NCI-H2029 treated with DMSO at 0.1 percent for 48 hours (cell line): ENCODE measurements around the gene LCE5A.
"Not testable (repeated sequence)": the region's sequence is repeated elsewhere in the genome, so short reads cannot be mapped to it uniquely, and the experiment has no call there.

ENCODE experiments used
- DNase-seq: peaks from one replicate; lab custom pipeline; 2025; lab: John Stamatoyannopoulos, UW

The LCE5A gene

DNA sequence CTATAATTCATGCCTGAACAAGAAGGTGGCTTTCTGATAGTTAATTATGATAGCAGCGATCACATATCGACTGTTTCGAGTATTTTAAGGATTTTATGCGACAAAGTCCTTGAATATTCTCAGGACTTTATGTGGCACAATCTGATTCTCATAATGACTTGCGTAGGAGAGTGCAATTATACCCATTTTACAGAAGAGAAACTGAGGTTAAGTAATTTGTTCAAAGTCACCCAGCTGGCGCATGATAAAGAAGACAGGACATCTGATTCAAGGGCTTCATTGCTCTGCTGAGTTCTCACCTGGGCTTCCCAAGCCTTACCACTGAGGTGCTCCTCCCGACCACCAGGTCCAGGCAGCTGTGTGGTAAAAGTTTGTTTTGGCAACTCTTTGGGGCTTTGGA is 5.5 kb downstream of the LCE5A start:
- DNase-seq, result no peak

DNA sequence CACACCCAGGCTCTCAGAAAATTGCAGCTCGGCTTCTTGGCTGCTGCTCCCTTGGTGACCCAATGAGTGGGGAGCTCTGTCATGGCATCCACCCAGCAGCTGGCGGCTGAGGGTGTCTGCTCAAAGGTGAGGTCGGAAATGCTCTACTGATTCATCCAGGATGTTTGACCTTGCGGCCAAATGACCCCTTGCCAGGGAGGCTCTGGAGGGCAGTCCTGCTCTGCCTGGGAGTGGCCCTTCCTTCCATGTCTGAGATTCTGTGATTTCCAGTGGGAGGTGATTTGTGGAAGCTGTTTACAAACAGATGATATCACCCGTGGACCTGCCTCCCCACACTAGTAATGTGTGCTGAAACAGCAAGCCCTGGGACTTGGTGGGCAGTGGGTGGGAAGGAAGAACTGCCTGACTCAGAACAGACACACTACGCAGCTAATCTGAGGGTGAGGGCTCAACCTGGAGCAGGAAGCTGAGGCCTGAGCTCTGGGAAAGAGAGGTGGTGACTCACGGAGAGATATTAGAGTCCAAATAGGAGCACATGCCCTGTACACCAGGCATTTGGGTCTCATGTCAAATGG is 6.7 kb downstream of the LCE5A start:
- DNase-seq, result no peak

DNA sequence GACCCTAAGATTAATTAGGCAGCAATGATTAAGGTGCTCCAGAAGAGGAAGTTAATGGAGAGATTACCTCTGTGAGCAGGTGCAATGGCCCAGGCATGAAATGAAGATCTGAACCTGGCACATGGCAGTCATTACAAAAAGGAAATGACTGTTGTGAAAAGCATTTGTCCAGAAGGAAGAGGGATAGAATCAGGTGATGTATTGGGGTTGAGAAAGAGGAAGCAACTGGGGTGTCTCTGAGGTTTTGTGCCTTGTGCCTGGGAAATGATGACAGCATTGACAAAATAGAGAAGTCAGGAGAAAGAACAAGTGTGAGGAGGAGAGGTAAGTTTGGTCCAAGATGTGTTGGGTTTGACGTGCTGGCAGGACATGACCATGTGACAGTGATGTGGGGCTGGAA is 9.2 kb downstream of the LCE5A start:
- DNase-seq, result no peak

- no peak for DNase-seq
These were observed 10.0 kb downstream of the LCE5A start for GRCh38 chr1:152520561-152521090.

DNA sequence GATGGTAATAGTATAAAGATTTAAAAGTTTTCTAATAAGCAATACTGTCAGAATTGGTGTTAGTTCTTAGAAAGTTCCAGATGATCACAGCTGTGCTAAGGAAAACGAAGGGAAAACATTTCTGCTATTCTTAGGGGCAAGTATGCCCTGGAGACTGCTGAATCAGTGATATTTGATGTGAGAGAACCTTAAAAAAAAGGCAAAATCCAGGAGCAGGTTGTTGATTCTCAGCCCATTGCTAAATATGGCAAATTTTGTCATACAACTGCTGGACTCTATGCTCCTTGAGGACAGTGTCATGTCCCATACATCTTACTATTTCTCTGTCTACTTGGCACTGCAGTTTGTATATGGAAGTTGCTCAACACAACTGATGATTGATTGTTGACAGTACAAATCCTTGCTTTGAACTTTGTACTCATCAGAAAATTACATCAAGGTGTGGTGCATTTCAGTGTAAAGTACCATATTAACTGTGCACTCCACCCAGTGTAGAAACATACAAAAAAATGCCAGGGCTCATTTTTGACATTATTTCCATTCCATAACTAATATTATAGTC is 14.6 kb downstream of the LCE5A start:
- no peak for DNase-seq

DNA sequence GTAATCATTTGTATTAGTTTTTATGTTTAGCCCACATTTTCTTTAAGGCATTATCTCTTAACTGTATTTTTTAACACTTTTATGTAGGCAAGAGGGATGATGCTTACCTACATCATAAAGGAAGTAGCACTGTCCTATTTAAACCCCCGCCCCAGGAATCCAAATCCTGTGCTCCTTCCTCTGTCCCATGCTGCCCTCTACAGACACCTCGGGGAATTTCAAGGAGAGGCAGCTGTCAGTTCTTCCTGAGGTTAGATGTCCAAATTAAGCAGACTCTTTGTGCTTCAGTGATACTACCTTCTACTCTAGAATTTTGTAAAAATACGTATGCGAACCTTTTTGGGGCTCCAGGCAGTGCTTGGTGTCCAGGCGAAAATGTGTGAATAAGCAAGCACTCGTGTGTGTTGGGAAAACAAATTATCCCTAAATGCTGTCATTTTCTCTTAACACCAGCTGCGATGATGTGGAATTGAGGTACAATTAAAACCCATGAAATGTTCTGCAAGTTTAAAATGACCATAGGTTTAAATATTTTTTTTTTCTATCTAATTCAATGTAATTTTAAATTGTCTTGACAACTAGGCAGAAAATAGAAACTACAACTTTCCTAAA is 22.8 kb downstream of the LCE5A start:
- DNase-seq, result peak; percentile 10

DNA sequence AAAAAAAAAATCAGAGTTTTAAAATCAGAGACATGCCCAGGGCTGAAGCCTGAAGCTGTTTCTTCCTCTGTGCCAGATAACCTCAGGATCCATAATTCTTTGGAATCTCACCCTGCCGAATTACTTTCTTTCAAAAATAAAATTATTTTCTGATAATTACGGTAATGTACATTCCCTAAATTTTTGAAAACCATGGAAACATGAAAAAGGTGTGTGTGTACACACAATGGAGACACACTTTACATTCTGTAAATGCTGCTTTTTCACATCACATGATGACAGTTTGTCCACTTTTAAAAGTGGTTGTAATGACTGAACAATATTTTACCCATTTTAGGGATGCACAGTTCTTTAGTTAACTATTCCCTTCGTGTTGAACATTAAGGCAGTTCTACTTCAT is 25.2 kb downstream of the LCE5A start:
- no peak for DNase-seq

GRCh38 chr1:152537496-152537895 is 26.9 kb downstream of the LCE5A start:
- DNase-seq, result no peak

GRCh38 chr1:152539901-152540300 is 29.3 kb downstream of the LCE5A start:
- no peak for DNase-seq

GRCh38 chr1:152543820-152544219 is 33.2 kb downstream of the LCE5A start:
- no peak for DNase-seq

GRCh38 chr1:152546704-152547103 is 36.1 kb downstream of the LCE5A start:
- DNase-seq, result no peak

DNA sequence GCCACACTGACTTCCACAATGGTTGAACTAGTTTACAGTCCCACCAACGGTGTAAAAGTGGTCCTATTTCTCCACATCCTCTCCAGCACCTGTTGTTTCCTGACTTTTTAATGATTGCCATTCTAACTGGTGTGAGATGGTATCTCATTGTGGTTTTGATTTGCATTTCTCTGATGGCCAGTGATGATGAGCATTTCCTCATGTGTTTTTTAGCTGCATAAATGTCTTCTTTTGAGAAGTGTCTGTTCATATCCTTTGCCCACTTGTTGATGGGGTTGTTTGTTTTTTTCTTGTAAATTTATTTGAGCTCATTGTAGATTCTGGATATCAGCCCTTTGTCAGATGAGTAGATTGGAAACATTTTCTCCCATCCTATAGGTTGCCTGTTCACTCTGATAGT is 37.8 kb downstream of the LCE5A start:
- not testable (repeated sequence) for DNase-seq
